ENCODE results near the gene GULP1. TPM values are rescaled to one million over a fixed set of nuclear protein-coding genes. Genes with fewer than 3 reads are reported as not detected.

GULP1 gene
- total RNA-seq, 1 donor from 2014 or later = 39.4 TPM

- no peak overlapping the region for H3K27ac Mint-ChIP-seq (ENCODE audit: unreplicated experiment)
- Histone ChIP-seq H3K79me2 (ENCODE audit: insufficient read depth, low read length) (no peaks in the 10 kb centered on the region), H3K9ac (ENCODE audit: low read length) (no peak overlapping the region), H3K36me3 (ENCODE audit: insufficient read depth, low read length) (no peaks in the 10 kb centered on the region), H4K20me1 (ENCODE audit: insufficient read depth, low read length) (no peaks in the 10 kb centered on the region), H3K27ac (ENCODE audit: low read depth, low read length) (no peak overlapping the region), H3K4me3 (ENCODE audit: insufficient read depth, low read depth, low read length) (no peak overlapping the region), H3K4me1 (ENCODE audit: insufficient read depth, low read length) (no peaks in the 10 kb centered on the region), H3K27me3 (ENCODE audit: insufficient read depth, low read length) (no peaks in the 10 kb centered on the region), H2AFZ (ENCODE audit: low read depth, low read length) (no peak overlapping the region), H3K4me2 (ENCODE audit: low read length) (peak overlapping the region; percentile 11), H3K9me3 (ENCODE audit: insufficient read depth, low read depth, low read length) (no peaks in the 10 kb centered on the region)
- TF ChIP-seq CTCF (IDR thresholded peaks at IDR 0.05; ENCODE audit: insufficient read depth, low read depth, low read length) = no peak
- TF ChIP-seq EZH2 (IDR thresholded peaks at IDR 0.05; ENCODE audit: insufficient read depth, low read length) = no peak
- H3K36me3 Mint-ChIP-seq (ENCODE audit: low read depth, unreplicated experiment) = no peaks in the 10 kb centered on the region
- peaks cover 20% of the 10 kb centered on the region for H3K4me1 Mint-ChIP-seq (ENCODE audit: low read depth, unreplicated experiment)
- no peak overlapping the region for H3K4me3 Mint-ChIP-seq (ENCODE audit: unreplicated experiment)
- no peak for FAIRE-seq
- no peaks in the 10 kb centered on the region for H3K27me3 Mint-ChIP-seq (ENCODE audit: low read depth, unreplicated experiment)
- peak; percentile 9 for DNase-seq (ENCODE audit: low read depth)
- no peaks in the 10 kb centered on the region for H3K9me3 Mint-ChIP-seq (ENCODE audit: unreplicated experiment)
Observed at GRCh38 chr2:188345020-188345419, 53.3 kb downstream of the GULP1 start.

GRCh38 chr2:188345426-188345825 is 53.8 kb downstream of the GULP1 start:
- Mint-ChIP-seq H3K4me3 (ENCODE audit: unreplicated experiment) (peak overlapping the region; percentile 48), H3K4me1 (ENCODE audit: low read depth, unreplicated experiment) (peaks cover 20% of the 10 kb centered on the region), H3K9me3 (ENCODE audit: unreplicated experiment) (no peaks in the 10 kb centered on the region), H3K36me3 (ENCODE audit: low read depth, unreplicated experiment) (no peaks in the 10 kb centered on the region), H3K27ac (ENCODE audit: unreplicated experiment) (peak overlapping the region; percentile 70), H3K27me3 (ENCODE audit: low read depth, unreplicated experiment) (no peaks in the 10 kb centered on the region)
- no peaks in the 10 kb centered on the region for H4K20me1 ChIP-seq (ENCODE audit: insufficient read depth, low read length)
- no peaks in the 10 kb centered on the region for H3K79me2 ChIP-seq (ENCODE audit: insufficient read depth, low read length)
- H3K27ac ChIP-seq (ENCODE audit: low read depth, low read length) = no peak overlapping the region
- FAIRE-seq = no peak
- no peaks in the 10 kb centered on the region for H3K9me3 ChIP-seq (ENCODE audit: insufficient read depth, low read depth, low read length)
- no peaks in the 10 kb centered on the region for H3K36me3 ChIP-seq (ENCODE audit: insufficient read depth, low read length)
- TF ChIP-seq EZH2 (IDR thresholded peaks at IDR 0.05; ENCODE audit: insufficient read depth, low read length) (no peak), CTCF (IDR thresholded peaks at IDR 0.05; ENCODE audit: insufficient read depth, low read depth, low read length) (no peak)
- no peak overlapping the region for H2AFZ ChIP-seq (ENCODE audit: low read depth, low read length)
- no peaks in the 10 kb centered on the region for H3K4me1 ChIP-seq (ENCODE audit: insufficient read depth, low read length)
- H3K9ac ChIP-seq (ENCODE audit: low read length) = no peak overlapping the region
- no peak overlapping the region for H3K4me3 ChIP-seq (ENCODE audit: insufficient read depth, low read depth, low read length)
- H3K27me3 ChIP-seq (ENCODE audit: insufficient read depth, low read length) = no peaks in the 10 kb centered on the region
- peak; percentile 69 for DNase-seq (ENCODE audit: low read depth)
- peak overlapping the region; percentile 11 for H3K4me2 ChIP-seq (ENCODE audit: low read length)

GRCh38 chr2:188345831-188346458 is 54.3 kb downstream of the GULP1 start:
- Mint-ChIP-seq H3K27ac (ENCODE audit: unreplicated experiment) (peak overlapping the region; percentile 21), H3K4me3 (ENCODE audit: unreplicated experiment) (no peak overlapping the region)
- H3K79me2 ChIP-seq (ENCODE audit: insufficient read depth, low read length) = no peaks in the 10 kb centered on the region

More at GRCh38 chr2:188345831-188346458, 54.3 kb downstream of the GULP1 start:
- Histone ChIP-seq H4K20me1 (ENCODE audit: insufficient read depth, low read length) (no peaks in the 10 kb centered on the region), H3K4me2 (ENCODE audit: low read length) (no peak overlapping the region), H3K27me3 (ENCODE audit: insufficient read depth, low read length) (no peaks in the 10 kb centered on the region), H3K9ac (ENCODE audit: low read length) (no peak overlapping the region), H3K27ac (ENCODE audit: low read depth, low read length) (no peak overlapping the region), H3K4me3 (ENCODE audit: insufficient read depth, low read depth, low read length) (no peak overlapping the region), H2AFZ (ENCODE audit: low read depth, low read length) (no peak overlapping the region), H3K36me3 (ENCODE audit: insufficient read depth, low read length) (no peaks in the 10 kb centered on the region), H3K4me1 (ENCODE audit: insufficient read depth, low read length) (no peaks in the 10 kb centered on the region), H3K9me3 (ENCODE audit: insufficient read depth, low read depth, low read length) (no peaks in the 10 kb centered on the region)
- no peak for TF ChIP-seq EZH2 (IDR thresholded peaks at IDR 0.05; ENCODE audit: insufficient read depth, low read length)
- TF ChIP-seq CTCF (IDR thresholded peaks at IDR 0.05; ENCODE audit: insufficient read depth, low read depth, low read length) = no peak
- Mint-ChIP-seq H3K36me3 (ENCODE audit: low read depth, unreplicated experiment) (no peaks in the 10 kb centered on the region), H3K4me1 (ENCODE audit: low read depth, unreplicated experiment) (peaks cover 20% of the 10 kb centered on the region), H3K9me3 (ENCODE audit: unreplicated experiment) (no peaks in the 10 kb centered on the region), H3K27me3 (ENCODE audit: low read depth, unreplicated experiment) (no peaks in the 10 kb centered on the region)
- FAIRE-seq (no peak), DNase-seq (ENCODE audit: low read depth) (peak; percentile 32)

All from astrocyte (in vitro differentiated cells and primary cell).